GM18868 (cell line): Measurements from ENCODE around the gene ADORA1.

Source experiments
- ATAC-seq: cut with Tn5 transposase; IDR thresholded peaks from one replicate; pipeline ENCODE4 v1.9.1; 2021; ENCODE audit warnings: mild to moderate bottlenecking, moderate library complexity; ENCODE audit not compliant: unreplicated experiment

Gene ADORA1

DNA sequence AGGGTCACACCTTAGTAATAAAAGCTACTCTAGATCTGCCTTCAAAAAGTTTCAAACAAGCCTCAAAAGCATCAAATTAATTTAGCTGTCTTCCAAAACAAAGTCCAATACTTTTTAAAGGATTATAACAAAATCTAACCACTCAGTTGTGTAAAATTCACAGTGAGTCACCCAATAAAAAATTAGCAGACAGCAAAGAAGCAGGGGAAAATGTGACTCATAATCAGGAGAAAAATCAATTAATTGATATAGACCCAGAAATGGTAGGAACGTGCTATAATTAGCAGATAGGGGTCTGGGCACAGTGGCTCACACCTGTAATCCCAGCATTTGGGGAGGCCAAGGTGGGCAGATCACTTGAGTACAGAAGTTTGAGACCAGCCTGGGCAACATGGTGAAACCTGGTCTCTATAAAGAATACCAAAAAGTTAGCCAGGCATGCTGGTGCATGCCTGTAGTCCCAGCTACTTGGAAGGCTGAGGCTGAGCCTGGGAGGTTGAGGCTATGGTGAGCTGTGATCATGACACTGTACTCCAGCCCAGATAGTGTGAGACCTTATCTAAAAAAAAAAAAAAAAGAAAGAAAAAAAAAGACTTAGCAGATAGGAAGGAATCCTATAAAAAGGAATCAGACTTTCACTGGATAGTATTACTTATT lies 33.6 kb upstream of the ADORA1 start:
- ATAC-seq: no peak

DNA sequence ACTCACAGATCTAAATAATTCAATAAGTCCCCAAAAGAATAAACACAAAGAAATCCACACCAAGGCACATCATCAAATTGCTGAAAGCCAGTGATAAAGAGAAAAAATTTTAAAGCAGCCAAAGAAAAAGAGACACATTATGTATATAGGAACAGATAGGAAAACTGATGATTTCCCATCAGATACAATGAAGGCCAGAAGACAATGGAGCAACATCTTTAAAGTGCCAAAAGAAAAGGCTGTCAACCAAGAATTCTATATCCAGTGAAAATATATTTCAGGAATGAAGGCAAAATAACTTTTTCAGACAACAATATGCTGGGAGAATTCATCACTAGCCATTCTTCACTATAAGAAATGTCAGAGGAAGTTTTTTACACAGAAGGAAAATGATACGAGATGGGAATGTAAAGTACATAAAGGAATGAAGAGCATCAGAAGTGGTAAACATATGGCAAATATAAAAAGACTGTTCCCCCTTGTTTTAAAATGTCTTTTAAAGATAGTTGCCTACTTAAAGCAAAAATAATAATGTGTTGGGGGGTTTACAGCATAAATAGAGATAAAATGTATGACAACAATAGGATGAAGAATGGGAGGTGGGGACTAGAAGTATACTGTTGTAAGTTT lies 32.4 kb upstream of the ADORA1 start:
- no peak for ATAC-seq

DNA sequence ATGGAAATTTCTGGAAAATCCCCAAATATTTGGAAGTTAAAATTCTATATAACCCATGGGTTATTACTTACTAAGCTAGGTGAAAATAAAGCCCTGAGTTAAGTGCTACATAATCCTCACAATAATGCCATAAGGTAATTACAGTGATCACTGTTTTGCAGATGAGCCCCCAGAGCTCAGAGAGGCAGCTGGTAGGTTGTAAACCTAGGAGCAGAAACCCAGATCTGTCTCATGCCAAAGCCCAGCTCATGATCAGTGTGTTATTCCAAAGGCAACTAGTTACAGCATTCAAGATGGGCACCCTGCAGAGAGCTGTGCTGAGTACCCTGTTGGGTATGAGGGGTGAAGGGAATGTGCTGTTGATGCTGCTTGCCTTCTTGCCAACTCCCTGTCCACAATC lies 31.0 kb upstream of the ADORA1 start:
- ATAC-seq: no peak

DNA sequence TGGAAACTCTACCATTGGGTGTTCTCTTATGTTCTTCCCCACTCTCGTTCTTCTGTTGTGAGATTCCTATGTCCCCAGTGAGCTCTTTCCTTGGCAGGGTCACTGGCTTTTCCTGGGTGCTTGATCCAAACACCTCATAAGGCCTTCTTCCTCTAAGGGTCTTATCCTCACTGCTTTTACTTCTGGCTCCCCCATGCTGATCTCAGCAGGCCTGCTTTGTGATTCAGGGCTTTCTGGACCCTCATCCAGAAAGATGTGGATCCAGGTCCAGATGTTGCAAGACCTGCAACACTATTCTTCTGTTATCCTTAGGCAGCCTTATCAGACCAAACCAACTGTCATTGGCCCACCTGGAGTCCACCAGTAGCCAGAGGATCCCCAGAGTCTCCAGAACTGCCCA lies 30.5 kb upstream of the ADORA1 start:
- no peak for ATAC-seq

DNA sequence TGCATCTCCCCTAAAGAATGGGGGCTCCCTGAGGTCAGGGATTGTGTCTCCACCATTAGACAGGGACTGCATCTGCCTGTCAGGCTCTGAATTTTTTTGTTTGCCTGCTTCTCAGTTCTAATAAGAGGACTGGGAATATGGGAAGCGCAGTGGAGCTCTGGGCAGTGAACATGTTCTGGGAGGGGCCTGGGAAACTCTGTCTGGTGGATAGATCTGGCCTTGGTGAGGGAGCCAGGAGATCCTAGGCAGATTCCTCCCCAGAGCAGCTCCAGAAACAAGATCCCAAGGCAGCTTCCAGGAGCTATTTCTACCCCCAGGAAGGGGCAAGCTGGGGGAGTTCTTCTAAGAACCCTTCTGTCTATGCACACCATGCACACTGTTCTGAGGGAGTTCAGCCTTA lies 29.1 kb upstream of the ADORA1 start:
- ATAC-seq: no peak

DNA sequence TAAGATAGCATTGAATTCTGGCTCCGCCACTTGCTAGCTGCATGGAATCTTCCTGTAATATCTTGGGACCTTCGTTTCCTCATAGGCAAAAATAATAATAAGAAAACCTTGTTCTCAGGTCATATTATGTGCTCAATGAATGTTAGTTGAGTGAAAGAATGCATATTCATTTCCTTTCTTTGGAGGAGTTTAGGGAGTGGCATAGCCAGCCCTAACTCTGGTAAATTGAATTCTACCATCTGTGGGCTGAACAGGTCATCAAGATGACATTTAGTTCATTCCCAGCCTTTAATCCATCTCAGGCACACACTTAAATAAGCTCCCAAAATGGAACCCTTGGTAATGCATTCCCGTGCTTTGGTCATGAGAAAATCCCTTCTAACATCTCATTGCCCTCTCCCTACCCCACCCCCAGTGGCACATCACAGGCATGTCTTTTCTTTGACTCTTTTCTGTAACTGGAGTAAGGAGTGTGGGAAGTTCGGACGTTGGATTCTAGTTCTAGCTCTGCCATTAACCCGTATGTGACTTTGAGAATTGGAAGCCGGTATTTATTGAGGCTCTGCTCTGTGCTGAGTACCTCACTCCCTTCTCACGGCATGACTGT lies 28.5 kb upstream of the ADORA1 start:
- ATAC-seq: no peak

DNA sequence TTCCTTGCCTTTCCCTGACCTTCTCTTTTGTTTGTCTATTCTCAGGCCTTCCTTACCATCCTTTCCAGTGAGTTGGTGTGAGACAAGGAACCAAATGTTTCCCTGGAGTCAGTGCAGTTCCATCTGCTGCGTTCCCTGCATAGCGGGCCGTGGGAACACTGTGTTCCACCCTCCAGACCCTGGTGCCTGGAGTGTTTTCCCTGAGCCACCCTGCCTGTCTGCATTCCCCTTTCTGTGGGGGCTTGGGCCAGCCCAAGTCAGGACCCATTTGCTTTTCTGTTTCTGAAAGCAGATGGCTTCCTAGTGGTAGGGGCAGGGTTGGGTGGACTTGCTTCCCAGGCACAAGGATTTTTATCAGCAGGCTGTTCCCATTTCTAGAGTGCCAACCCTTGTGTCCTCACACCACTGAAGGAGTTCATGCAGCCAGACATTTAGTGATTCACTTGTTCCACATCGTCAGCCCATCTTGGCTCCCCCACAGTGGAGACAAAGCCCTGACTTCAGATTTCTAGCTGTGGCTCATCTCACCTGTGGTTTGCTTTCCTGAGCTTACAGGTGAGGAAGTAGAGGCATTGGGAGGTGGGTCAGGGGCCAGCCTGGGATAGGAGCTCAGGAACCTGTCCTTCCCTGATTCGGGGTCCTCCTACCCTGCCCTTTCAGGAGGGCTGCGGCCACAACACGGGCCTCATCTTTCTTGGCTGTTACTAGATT lies 27.6 kb upstream of the ADORA1 start:
- ATAC-seq: no peak

DNA sequence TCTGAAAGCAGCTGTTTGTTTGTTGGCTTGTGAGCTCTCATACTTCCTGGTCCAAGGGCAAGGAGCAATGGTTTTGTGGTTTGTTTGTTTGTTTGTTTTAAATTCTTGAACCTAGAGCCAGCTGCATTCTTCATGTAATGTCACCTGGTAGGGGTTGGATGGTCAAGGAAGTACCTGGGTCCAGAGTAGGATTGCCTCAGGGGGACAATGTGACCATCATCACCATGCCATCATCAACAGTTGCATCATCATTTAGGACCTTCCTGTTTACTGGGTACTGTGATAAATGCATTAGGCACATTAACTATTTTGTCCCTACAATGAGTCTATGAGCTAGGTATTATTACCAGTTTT lies 27.0 kb upstream of the ADORA1 start:
- ATAC-seq: no peak

DNA sequence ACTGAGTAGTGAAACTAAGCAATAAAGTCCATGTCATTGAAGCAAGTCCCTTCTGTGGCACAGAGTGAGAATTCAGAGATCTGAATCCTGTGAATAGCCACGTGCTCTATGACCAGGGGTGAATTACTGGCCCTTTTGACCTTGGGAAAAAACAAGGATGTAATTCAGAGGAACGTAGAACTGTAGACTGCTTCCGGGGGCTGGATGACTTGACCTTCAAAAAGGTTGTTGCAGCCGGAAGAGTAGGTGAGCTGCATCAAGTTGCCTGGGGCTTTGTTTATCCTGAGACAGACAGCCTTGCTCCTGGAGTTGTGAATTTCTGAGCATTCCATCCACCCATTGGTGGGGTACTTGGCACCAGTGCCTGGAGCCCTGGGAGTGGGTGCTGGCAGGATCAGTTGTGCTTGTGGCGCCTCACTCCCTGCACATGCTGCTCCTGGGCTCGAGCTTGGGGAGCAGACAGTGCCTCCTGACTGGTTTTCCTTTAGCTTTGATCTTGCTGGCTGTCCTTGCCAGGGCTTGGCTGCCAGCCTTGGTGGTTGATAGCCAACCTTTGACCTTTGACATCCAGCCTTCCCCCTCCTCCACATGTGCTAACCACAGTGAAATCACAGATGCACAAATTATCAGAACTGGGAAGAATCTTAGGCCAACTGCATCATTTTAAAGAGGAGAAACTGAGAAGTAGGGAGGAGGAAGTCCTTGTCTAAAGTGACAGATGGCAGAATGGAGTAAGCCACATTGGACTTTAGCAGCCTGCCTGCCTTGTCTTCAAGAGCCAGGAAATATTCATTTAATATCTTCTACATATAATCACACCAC lies 25.5 kb upstream of the ADORA1 start:
- ATAC-seq: no peak

DNA sequence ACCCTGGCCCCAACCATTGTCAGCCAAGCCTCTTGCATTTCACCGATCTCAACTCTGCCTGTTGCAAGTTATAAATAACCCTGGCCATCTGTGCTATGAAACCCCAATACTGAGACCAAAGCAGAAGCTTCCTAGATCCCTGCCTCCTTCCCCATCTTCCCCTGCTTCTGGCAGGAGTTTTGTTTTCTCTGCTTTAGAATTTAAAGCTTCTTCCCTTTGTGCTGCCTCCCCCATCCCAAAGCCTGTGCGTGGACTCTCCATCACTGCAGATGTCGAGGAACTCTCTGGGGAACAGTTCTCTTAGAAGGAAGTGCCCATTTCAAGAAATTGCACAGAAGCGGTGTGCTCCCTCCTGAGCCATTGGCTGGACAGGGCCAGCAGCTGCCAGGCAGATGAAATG lies 24.3 kb upstream of the ADORA1 start:
- no peak for ATAC-seq

DNA sequence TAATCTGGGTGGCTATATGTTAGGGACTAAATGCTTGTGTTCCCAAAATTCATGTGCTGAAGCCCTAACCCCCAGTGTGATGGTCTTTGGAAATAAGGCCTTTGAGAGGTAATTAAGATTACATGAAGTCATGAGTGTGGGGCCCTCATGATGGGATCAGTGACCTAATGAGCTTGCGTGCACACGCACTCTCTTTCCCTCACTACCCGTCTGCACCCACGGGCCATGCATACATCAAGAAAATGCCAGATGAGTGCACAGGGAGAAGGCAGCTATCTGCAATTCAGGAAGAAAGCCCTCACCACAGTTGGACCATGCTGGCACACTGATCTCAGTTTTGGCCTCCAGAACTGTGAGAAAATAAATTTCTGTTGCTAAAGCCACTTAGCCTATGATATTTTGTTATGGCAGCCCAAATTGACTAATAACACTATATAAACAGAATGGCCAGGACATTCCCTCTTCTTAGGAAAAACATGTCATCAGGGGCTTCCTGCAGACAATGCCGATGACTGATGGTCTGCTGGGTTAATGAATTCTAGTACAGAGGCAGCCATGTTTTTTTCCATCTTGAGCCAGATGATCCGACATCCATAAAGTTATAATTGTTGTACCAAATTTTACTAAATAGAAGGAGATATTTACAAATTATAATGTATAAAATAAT lies 23.6 kb upstream of the ADORA1 start:
- no peak for ATAC-seq

DNA sequence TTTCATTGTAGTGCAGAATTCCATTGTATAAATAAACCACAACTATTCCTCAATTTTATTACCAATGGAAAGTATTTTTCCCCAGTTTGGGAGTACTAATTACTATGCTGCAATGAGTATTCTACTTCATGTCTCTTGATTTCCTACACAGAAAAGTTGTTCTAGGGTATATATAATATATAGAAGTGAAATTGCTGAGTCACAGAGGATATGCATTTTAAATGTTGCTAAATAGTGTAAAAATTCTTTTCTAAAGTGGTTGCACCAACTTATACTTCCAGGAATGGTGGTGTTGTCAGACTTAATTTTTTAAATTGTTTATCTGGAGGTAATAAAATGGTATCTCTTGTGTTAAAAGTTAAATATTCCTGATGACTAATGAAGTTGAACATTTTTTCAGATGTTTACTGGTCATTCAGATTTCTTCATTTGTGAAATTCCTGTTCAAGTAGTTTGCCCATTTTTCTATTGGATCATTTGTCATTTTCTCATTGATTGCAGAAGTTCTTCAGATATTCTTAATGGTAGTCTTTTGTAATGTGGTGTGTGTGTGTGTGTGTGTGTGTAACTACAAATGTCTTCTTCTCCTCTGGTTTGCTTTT lies 22.6 kb upstream of the ADORA1 start:
- ATAC-seq: no peak

DNA sequence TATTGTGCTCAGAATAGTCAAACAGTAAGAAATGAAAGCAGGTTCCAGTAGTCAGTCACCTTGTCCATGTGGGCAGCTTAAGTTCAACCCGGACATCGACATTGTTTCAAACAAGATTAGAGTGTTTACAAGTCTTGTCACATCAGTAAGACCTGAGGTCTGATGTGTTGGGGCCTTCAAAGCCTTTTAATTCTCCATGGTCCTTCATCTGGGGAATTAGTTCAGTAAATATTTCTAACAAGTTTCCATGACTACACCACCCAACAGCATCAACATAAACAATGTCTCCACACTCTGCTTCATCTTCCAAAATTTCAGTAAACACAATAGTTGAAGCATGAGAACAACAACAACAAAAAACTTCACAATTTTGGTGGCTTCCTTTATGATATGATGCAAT lies 15.1 kb upstream of the ADORA1 start:
- no peak for ATAC-seq

DNA sequence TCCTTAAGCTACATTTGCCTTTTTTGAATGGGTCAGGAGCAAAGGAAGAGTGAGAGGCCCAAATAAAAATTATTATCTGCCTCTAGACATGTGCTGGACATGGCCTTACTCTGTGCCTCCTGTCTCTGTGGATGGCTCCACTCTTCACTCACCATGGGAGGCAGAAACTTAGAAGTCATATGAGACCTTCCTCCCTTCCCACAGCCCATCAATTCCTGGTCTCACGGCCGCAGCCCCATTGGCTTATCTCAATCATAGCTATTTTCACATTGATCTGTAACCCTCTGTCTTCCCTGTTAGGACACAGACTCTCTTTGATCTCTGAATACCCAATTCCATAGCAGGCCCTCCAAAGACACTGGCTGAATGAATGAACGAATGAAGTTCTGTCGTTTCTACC lies 14.2 kb upstream of the ADORA1 start:
- no peak for ATAC-seq

DNA sequence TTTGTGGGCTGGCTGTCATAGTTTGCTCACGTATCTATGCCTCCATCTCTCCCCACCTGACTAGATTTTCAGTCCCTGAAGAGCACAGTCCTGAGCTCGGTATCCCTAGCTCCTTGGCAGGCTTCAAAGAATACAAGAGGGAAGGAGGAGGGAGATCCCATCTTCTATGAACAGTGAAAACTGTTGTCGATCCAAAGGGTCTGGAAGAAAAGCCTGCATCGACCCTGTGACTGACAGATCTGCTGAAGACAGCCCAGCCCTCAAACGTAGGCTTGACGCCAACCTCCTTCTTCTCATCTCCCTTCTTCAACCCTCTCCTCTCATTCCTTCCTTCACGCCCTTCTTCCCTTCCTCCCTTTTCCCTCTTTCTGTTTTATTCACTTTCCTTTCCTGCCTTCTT lies 13.3 kb upstream of the ADORA1 start:
- no peak for ATAC-seq

DNA sequence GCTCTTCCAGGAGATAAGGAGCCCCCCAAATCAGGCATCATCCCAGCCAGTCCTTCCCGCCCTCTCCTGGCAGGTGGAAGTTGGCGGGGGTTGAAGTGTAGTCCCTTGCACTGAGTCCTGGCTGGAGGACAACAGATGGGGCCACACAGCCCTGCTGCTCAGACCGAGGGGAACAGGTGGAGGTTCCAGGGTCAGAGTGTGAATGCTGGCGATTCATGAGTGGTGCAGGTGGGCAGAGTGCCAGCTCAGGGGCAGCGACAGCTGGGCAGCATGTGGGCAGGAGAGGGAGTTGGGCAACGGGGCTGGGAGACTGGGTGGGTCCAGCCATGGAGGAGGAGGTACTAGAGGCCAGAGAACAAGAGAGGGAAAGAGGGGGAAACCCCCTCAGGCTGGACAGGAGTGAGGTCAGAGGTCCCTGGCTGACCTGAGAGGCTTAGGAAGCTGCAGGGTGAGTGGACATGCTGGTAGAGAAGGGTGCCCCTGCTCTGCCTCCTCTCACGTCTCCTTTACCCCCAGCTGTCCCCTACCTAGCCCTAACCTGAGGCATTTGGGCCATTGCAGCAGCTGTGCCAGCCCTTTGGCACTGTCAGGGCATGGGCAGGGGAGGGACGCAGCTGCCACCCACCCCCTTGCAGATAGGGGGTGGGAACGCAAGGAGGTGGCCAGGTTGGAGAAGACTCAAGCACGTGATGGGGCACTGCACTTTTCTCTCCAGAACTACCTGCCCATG lies 11.3 kb upstream of the ADORA1 start:
- ATAC-seq: no peak

DNA sequence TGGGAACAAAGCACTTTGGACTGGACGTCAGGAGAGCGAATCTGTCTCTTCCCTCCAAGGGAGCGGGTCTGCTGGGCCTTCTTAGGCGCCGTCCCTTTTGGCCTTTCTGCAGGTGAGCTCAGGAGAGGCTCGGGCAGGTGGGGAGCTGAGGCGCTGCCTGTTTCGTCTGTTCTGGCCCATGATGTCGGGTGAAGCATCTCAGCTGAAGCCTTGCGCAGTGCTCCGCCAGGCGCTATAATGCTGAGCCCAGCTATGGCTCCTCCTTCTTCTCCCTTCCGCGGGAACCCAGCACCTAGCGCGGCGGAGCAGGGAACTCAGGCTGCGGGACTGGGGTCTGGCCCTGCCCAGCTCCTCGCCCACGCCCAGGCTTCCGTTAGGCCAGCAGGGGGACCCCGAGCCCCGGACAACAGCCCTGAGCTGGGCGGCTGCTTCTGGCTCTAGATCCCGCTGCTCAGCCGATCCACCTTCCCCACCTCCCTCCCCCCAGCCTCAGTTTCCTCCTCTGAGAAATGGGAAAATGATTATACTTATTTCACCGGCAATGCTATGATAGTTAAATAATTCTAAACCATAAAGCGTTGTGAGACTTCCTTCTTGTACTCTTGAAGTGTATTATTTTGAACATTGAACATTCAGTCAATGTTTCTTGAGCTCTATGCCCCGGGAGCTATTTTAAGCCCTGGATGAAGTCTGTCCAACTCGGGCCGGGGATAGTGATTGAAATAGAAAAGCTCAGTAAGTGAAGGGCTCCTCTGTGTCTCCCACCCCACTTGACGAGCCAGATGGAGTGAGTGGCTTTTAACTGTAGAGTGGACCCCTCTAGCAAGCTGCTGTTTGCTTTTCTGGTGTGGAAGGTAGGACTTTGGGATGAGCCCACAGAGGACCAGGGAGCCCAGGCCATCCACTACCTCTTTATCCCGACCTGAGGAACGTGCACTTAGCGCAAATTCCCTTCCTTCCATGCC lies 9.6 kb upstream of the ADORA1 start:
- no peak for ATAC-seq

DNA sequence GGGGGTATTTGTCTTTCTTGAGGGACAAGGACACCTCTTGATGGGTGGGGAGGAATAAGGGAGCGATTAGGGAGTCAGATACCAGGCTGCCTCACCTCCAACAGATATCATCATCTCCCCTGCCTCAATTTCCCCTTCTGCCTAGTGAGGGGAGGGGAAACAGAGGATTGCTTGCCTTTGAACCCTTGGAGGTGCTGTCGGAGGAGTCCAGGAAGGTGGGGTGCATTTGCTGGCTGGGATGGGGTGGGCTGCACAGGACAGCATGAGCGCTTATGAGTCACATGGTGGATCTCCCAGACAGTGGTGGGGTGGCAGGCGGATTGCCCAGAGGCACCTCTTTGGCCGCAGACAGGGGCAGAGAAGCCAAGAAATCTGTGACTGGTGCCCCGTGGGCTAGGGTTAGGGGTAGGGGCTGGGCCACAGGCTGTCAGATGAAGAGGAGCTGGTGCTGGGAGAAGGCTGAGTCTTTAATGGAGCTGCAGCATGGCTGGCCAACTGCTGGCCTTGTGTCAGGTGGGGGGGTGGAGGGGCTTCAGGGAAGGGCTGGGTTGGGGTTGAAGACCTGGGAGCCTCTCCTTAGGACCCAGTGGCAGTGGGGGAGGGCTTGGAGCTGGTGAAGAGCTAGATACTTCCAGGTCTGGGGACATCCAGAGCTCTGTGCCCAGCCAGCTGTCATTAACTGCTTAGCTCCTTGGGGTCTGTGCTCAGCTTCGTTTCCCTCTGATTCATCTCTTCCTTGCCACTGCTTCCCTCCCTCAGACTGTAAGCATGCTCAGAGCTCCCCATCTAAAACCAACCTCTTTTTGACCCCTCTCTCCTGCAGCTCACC lies 7.0 kb upstream of the ADORA1 start:
- ATAC-seq: no peak
